Esophagus muscularis mucosa (tissue), 3 donors: Measurements from ENCODE around the gene RFXANK.

Experiments used
- EP300 ChIP-seq: sonication (generic); formaldehyde crosslinking; IDR thresholded peaks from one replicate; pipeline ENCODE4 v1.6.1; 2017; ENCODE audit warnings: antibody characterized with exemption
- POLR2A ChIP-seq: fragments of 450-650 bp; IDR thresholded peaks from one replicate; pipeline ENCODE4 v1.6.1; 2017; ENCODE audit warnings: antibody characterized with exemption, moderate library complexity, mild to moderate bottlenecking, low read depth
- POLR2AphosphoS5 ChIP-seq, 2 donors: sonication (generic); formaldehyde crosslinking; IDR thresholded peaks; one replicate each; pipeline ENCODE4 v1.6.1; 2017; ENCODE audit warnings: antibody characterized with exemption in 2 of 2

- TF ChIP-seq EP300 (no peak), POLR2AphosphoS5 (IDR thresholded peaks at IDR 0.05) (no peak), POLR2A (no peak)
Measured at GRCh38 chr19:19151418-19151817, 40.6 kb upstream of the RFXANK start.
